MM.1S (cell line): Measurements from ENCODE around the gene CHST13.

ENCODE experiments used
- EZH2 ChIP-seq: fragments of 300-600 bp; sonication (generic); optimal IDR thresholded peaks from 2 replicates; pipeline ENCODE3; 2017; ENCODE audit warnings: low read depth, mild to moderate bottlenecking, antibody characterized with exemption, low read length, mixed read lengths
- EZH2phosphoT487 ChIP-seq: fragments of 300-600 bp; sonication (generic); IDR thresholded peaks from 2 replicates; pipeline ENCODE4 v1.6.1; 2018; ENCODE audit warnings: antibody characterized with exemption, low read length

GRCh38 chr3:126577261-126577660 lies 53.3 kb downstream of the CHST13 start:
- no peak for TF ChIP-seq EZH2
- no peak for TF ChIP-seq EZH2phosphoT487
